CD4-positive, alpha-beta T cell (primary cell): ENCODE data around the gene HSPA4. TPM values are rescaled to one million over a fixed set of nuclear protein-coding genes. Genes with fewer than 3 reads are reported as not detected.
A peak's percentile ranks its signal among the peaks of the same experiment; 100 is the strongest.

Source experiments
- ATAC-seq: fragments of 200-7000 bp; cut with Tn5 transposase; one replicate; pipeline ENCODE4 v1.10.0; 2022; ENCODE audit warnings: mild to moderate bottlenecking; ENCODE audit not compliant: poor library complexity
- CTCF ChIA-PET: fragments of 350-600 bp; sonication (Branson Sonifier 250); formaldehyde crosslinking; loops from one replicate; lab custom pipeline; 2021; ENCODE audit warnings: antibody characterized with exemption, inconsistent platforms; lab: Charles Lee
- POLR2A ChIA-PET: fragments of 350-600 bp; sonication (Branson Sonifier 250); formaldehyde crosslinking; loops from one replicate; lab custom pipeline; 2021; ENCODE audit warnings: antibody characterized with exemption, inconsistent platforms; lab: Charles Lee
- DNase-seq, 14 experiments: peaks; one replicate each; pipeline ENCODE4 v3.0.0-alpha.2; 2013 to 2020; ENCODE audit warnings: mixed read lengths in 2 of 14
- H3K27ac ChIP-seq, 2 donors: one replicate each; pipeline versions ENCODE4 v1.5.1 to v1.7.0; 2013; ENCODE audit warnings: low read length in 2 of 2, low read depth in 1 of 2, mild to moderate bottlenecking in 1 of 2
- H3K27me3 ChIP-seq, 2 experiments: 1 replicate in 1 of 2; 2 replicates in 1 of 2; pipeline versions ENCODE4 v1.6.1 to v1.7.0; 2013; ENCODE audit warnings: low read length in 2 of 2, control low read depth in 1 of 2, mild to moderate bottlenecking in 1 of 2, moderate library complexity in 1 of 2; ENCODE audit not compliant: insufficient read depth in 2 of 2, control insufficient read depth in 1 of 2
- H3K36me3 ChIP-seq: one replicate; pipeline ENCODE4 v1.6.1; 2013; ENCODE audit warnings: low read length, control low read depth; ENCODE audit not compliant: insufficient read depth
- H3K4me1 ChIP-seq: one replicate; pipeline ENCODE4 v1.6.1; 2013; ENCODE audit warnings: low read length, control low read depth; ENCODE audit not compliant: insufficient read depth
- H3K4me3 ChIP-seq: one replicate; pipeline ENCODE4 v1.5.1; 2013; ENCODE audit warnings: mild to moderate bottlenecking, low read length, moderate library complexity
- H3K9me3 ChIP-seq, 2 experiments: 1 replicate in 1 of 2; 2 replicates in 1 of 2; pipeline versions ENCODE4 v1.6.1 to v1.7.0; 2013; ENCODE audit warnings: low read length in 2 of 2, mild to moderate bottlenecking in 2 of 2, control low read depth in 1 of 2, moderate library complexity in 1 of 2; ENCODE audit not compliant: control insufficient read depth in 1 of 2, insufficient read depth in 1 of 2
- H3K27ac Mint-ChIP-seq: one replicate; pipeline ENCODE4 v1.8.0; 2020; ENCODE audit warnings: mixed read lengths
- H3K27me3 Mint-ChIP-seq: one replicate; pipeline ENCODE4 v1.8.0; 2021; ENCODE audit warnings: mixed read lengths
- H3K36me3 Mint-ChIP-seq: one replicate; pipeline ENCODE4 v1.8.0; 2021; ENCODE audit warnings: low read depth, mixed read lengths
- H3K4me1 Mint-ChIP-seq: one replicate; pipeline ENCODE4 v1.8.0; 2021; ENCODE audit warnings: low read depth, mixed read lengths
- H3K4me3 Mint-ChIP-seq: one replicate; pipeline ENCODE4 v1.8.0; 2020; ENCODE audit warnings: mild to moderate bottlenecking, mixed read lengths
- H3K9me3 Mint-ChIP-seq: one replicate; pipeline ENCODE4 v1.8.0; 2020; ENCODE audit warnings: mixed read lengths
- CTCF ChIP-seq: fragments of 200-600 bp; IDR thresholded peaks from one replicate; pipeline ENCODE4 v1.8.0; 2022; ENCODE audit warnings: antibody characterized with exemption, mild to moderate bottlenecking
- intact Hi-C, 2 experiments: fragments of 100-400 bp; cut with DNase I in 1 of 2; cut with micrococcal nuclease in 1 of 2; formaldehyde crosslinking; loops; one replicate each; pipeline versions ENCODE4 v1.15.1 to v1.9.0; 2023 to 2025; cut with DNase I, micrococcal nuclease
- total RNA-seq, 174 experiments: library from RNA in 2 of 174; stranded (reverse) in 2 of 174; gene quantifications; one replicate each; pipeline ENCODE4 v1.2.3 and lab custom pipeline; 2021 to 2026

HSPA4 gene
- total RNA-seq, 2 experiments from 2014 or later, result 42.2 to 44.7 TPM

- Histone ChIP-seq H3K36me3 (no peaks in the 10 kb centered on the region), H3K4me3 (no peak overlapping the region), H3K9me3 (no peaks in the 10 kb centered on the region), H3K27me3 (no peaks in the 10 kb centered on the region), H3K27ac (no peak overlapping the region), H3K4me1 (peaks cover 16% of the 10 kb centered on the region)
- Mint-ChIP-seq H3K4me3 (no peak overlapping the region), H3K4me1 (peaks cover 23% of the 10 kb centered on the region), H3K36me3 (no peaks in the 10 kb centered on the region), H3K27ac (no peak overlapping the region), H3K27me3 (no peaks in the 10 kb centered on the region), H3K9me3 (no peaks in the 10 kb centered on the region)
- DNase-seq, result no peak
- intact Hi-C loops, result no loop called here
- ChIA-PET CTCF (no interaction called here), POLR2A (no interaction called here)
- ATAC-seq, result no peak
- no peak for TF ChIP-seq CTCF
Measured at GRCh38 chr5:133144245-133144981, 92.6 kb downstream of the HSPA4 start.

GRCh38 chr5:133145436-133146170 is 93.8 kb downstream of the HSPA4 start:
- no peak for DNase-seq
- Histone ChIP-seq H3K4me3 (no peak overlapping the region), H3K36me3 (no peaks in the 10 kb centered on the region), H3K9me3 (no peaks in the 10 kb centered on the region), H3K27ac (no peak overlapping the region), H3K4me1 (peaks cover 16% of the 10 kb centered on the region), H3K27me3 (no peaks in the 10 kb centered on the region)
- H3K27ac Mint-ChIP-seq, result no peak overlapping the region
- no peaks in the 10 kb centered on the region for H3K27me3 Mint-ChIP-seq
- H3K36me3 Mint-ChIP-seq, result no peaks in the 10 kb centered on the region
- H3K4me1 Mint-ChIP-seq, result peaks cover 32% of the 10 kb centered on the region
- H3K9me3 Mint-ChIP-seq, result no peaks in the 10 kb centered on the region
- no peak for ATAC-seq
- intact Hi-C loops, result no loop called here
- H3K4me3 Mint-ChIP-seq, result no peak overlapping the region
- ChIA-PET POLR2A (no interaction called here), CTCF (interaction anchor here (0.6 kb wide), 1 partner anchor 243 kb away, joined by 3 read pairs; no protein-coding TSS in a partner anchor)
- no peak for TF ChIP-seq CTCF

GRCh38 chr5:133147411-133147810 is 95.6 kb downstream of the HSPA4 start:
- H3K4me3 ChIP-seq, result no peak overlapping the region
- Mint-ChIP-seq H3K27ac (peak overlapping the region; percentile 21), H3K9me3 (no peaks in the 10 kb centered on the region), H3K4me3 (no peak overlapping the region), H3K27me3 (no peaks in the 10 kb centered on the region), H3K36me3 (no peaks in the 10 kb centered on the region), H3K4me1 (peaks cover 32% of the 10 kb centered on the region)
- TF ChIP-seq CTCF, result no peak
- no peak overlapping the region for H3K27ac ChIP-seq
- DNase-seq (peak in 2 of 14 experiments; percentile 12 to 27), ATAC-seq (no peak)
- peaks cover 16% of the 10 kb centered on the region for H3K4me1 ChIP-seq
- ChIA-PET POLR2A (interaction anchor here (1.0 kb wide), 1 partner anchor 24 kb away, joined by 4 read pairs; no protein-coding TSS in a partner anchor), CTCF (no interaction called here)
- H3K9me3 ChIP-seq, result no peaks in the 10 kb centered on the region
- no peaks in the 10 kb centered on the region for H3K36me3 ChIP-seq
- H3K27me3 ChIP-seq, result no peaks in the 10 kb centered on the region
- intact Hi-C loops, result no loop called here
